ENCODE measurements around the gene SLC9A7.

The SLC9A7 gene

GRCh38 chrX:46690818-46691217 is 68.1 kb downstream of the SLC9A7 start:
- TF ChIP-seq, protein P1, sequence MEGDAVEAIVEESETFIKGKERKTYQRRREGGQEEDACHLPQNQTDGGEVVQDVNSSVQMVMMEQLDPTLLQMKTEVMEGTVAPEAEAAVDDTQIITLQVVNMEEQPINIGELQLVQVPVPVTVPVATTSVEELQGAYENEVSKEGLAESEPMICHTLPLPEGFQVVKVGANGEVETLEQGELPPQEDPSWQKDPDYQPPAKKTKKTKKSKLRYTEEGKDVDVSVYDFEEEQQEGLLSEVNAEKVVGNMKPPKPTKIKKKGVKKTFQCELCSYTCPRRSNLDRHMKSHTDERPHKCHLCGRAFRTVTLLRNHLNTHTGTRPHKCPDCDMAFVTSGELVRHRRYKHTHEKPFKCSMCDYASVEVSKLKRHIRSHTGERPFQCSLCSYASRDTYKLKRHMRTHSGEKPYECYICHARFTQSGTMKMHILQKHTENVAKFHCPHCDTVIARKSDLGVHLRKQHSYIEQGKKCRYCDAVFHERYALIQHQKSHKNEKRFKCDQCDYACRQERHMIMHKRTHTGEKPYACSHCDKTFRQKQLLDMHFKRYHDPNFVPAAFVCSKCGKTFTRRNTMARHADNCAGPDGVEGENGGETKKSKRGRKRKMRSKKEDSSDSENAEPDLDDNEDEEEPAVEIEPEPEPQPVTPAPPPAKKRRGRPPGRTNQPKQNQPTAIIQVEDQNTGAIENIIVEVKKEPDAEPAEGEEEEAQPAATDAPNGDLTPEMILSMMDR (conservative IDR thresholded peaks at IDR 0.05; ENCODE audit: low read depth, low read length) = no peak
- DNase-seq (ENCODE audit: low read depth) = no peak
- H3K4me3 ChIP-seq (ENCODE audit: low read length) = no peak overlapping the region

DNA sequence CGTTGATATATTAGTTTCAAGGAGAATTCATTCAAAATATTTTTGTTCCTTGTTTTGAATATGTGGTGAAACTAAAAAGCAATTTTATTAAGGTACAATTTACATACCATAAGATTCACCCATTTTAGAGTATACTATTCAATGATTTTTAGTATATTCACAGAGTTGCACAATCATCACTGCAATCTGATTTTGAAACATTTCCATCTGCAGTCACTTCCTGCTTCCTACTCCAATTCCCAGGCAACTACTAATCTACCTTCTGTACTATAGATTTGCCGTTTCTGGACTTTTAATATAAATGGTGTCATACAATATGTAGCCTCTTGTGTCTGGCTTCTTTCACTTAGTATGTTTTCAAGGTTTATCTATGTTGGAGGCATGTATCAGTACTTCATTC is 71.3 kb downstream of the SLC9A7 start:
- no peak for DNase-seq (ENCODE audit: low read depth)
- TF ChIP-seq, protein P1 (conservative IDR thresholded peaks at IDR 0.05; ENCODE audit: low read depth, low read length) = no peak
- H3K4me3 ChIP-seq (ENCODE audit: low read length) = no peak overlapping the region

DNA sequence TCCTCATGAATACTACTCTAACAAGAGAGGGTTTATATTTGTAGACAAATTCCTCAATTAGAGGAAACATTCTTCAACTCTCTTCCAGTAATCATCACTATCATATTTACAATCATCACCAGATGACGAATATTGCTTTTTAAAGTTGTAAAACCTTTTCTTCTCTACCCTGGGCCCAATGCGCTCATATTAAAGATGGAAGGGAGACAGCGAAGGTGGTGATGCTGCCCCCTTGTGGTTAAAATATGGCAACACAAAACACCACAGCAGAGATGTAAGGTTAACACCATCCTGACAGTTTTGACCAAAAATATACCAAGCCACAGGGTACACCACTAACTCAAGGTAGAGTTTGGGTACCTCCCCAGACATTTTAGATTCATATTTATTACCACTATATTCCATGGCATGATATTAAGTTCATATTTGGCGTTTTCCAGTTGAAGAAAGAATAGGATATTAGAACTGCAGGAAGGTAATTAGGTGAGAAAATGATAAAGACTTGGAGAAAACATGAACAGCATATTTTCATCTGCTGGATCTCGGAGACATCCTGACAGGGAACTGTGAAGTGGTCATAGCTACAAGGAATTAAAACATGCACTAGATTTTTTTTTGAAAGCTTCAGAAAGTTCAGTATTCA is 72.8 kb downstream of the SLC9A7 start:
- H3K4me3 ChIP-seq (ENCODE audit: low read length) = no peak overlapping the region
- no peak for DNase-seq (ENCODE audit: low read depth)
- TF ChIP-seq, protein P1 (conservative IDR thresholded peaks at IDR 0.05; ENCODE audit: low read depth, low read length) = peak; percentile 66

DNA sequence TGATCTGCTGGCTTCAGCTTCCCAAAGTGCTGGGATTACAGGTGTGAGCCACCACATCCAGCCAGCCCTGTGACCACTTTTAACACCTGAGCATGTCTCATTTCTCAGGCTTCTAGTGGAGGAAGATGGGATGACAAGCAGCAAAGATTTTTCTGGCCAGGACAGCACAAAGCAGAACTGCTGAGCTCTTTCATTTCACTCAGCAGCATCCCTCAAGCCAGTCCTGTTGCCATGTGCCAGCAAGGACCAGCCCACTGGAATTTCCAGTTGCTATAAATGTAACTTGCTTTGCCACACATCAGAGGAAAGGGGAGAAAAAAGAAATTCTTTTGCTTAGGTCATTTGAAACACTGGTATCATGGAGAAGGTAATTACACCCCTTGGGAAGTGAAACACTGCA is 75.9 kb downstream of the SLC9A7 start:
- DNase-seq (ENCODE audit: low read depth) = no peak
- TF ChIP-seq, protein P1 (conservative IDR thresholded peaks at IDR 0.05; ENCODE audit: low read depth, low read length) = peak; percentile 7
- H3K4me3 ChIP-seq (ENCODE audit: low read length) = no peak overlapping the region

GRCh38 chrX:46681849-46682248 is 77.1 kb downstream of the SLC9A7 start:
- DNase-seq (ENCODE audit: low read depth) = no peak
- TF ChIP-seq, protein P1 (conservative IDR thresholded peaks at IDR 0.05; ENCODE audit: low read depth, low read length) = no peak
- H3K4me3 ChIP-seq (ENCODE audit: low read length) = no peak overlapping the region

DNA sequence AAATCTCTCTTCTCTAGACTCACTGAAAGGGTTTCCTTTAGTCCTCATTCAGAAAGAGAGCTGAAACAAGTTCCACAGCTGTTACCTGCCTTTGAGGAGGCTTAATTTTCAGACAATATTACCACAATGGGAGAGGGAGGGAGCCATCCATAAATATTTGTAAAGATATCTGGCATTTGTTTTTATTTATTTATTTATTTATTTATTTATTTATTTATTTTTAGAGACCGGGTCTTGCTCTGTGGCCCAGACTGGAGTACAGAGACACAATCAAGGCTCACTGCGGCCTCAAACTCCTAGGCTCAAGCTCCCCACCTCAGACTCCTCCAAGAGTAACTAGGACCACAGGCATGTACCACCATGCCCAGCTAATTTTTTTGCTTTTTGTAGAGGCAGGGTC is 80.7 kb downstream of the SLC9A7 start:
- TF ChIP-seq, protein P1 (conservative IDR thresholded peaks at IDR 0.05; ENCODE audit: low read depth, low read length) = no peak
- DNase-seq (ENCODE audit: low read depth) = no peak
- H3K4me3 ChIP-seq (ENCODE audit: low read length) = no peak overlapping the region
